A673 (cell line): ENCODE data around the gene TGM6. TPM values are rescaled to one million over a fixed set of nuclear protein-coding genes. Genes with fewer than 3 reads are reported as not detected.

Experiments
- BruUV-seq: library from RNA; stranded (reverse); fragments of 400-500 nt; replicated peaks from 2 replicates; lab custom pipeline; 2021; lab: Mats Ljungman, UMichigan
- CTCF ChIA-PET: fragments of 300-600 bp; sonication (Branson Sonifier 250); formaldehyde crosslinking; loops from one replicate; lab custom pipeline; 2022; ENCODE audit warnings: antibody characterized with exemption; lab: Charles Lee
- POLR2A ChIA-PET: fragments of 300-600 bp; sonication (Branson Sonifier 250); formaldehyde crosslinking; loops from one replicate; lab custom pipeline; 2022; ENCODE audit warnings: antibody characterized with exemption; ENCODE audit not compliant: low non-redundant PET; lab: Charles Lee
- DNase-seq: peaks from one replicate; pipeline ENCODE4 v3.0.0-alpha.2; 2015; ENCODE audit warnings: low spot score
- H3K27ac ChIP-seq: fragments of 200-600 bp; sonication (generic); 2 replicates; pipeline ENCODE4 v1.5.1; 2016; ENCODE audit warnings: mixed run types, low read depth, mild to moderate bottlenecking, mixed read lengths, antibody characterized with exemption, low read length; ENCODE audit not compliant: poor library complexity, severe bottlenecking
- H3K27me3 ChIP-seq: fragments of 200-600 bp; sonication (generic); replicated peaks from 2 replicates; pipeline ENCODE4 v1.6.1; 2017; ENCODE audit warnings: mixed run types, low read depth, mild to moderate bottlenecking, mixed read lengths, antibody characterized with exemption, low read length; ENCODE audit not compliant: insufficient read depth, poor library complexity
- H3K36me3 ChIP-seq: fragments of 200-600 bp; sonication (generic); 2 replicates; pipeline ENCODE4 v1.6.1; 2016; ENCODE audit warnings: mixed run types, mild to moderate bottlenecking, mixed read lengths, antibody characterized with exemption, low read length; ENCODE audit not compliant: insufficient read depth, poor library complexity, severe bottlenecking
- H3K4me1 ChIP-seq: fragments of 200-600 bp; sonication (generic); 2 replicates; pipeline ENCODE4 v1.6.1; 2017; ENCODE audit warnings: mixed run types, mild to moderate bottlenecking, mixed read lengths, antibody characterized with exemption, low read length; ENCODE audit not compliant: insufficient read depth, poor library complexity, severe bottlenecking
- H3K4me3 ChIP-seq: fragments of 200-600 bp; sonication (generic); 2 replicates; pipeline ENCODE4 v1.5.1; 2016; ENCODE audit warnings: low read depth, mixed run types, mild to moderate bottlenecking, mixed read lengths, low read length; ENCODE audit not compliant: poor library complexity, severe bottlenecking
- H3K9me3 ChIP-seq: fragments of 200-600 bp; sonication (generic); 2 replicates; pipeline ENCODE4 v1.6.1; 2016; ENCODE audit warnings: mixed run types, low read depth, mild to moderate bottlenecking, mixed read lengths, antibody characterized with exemption, low read length; ENCODE audit not compliant: poor library complexity, severe bottlenecking
- CTCF ChIP-seq: fragments of 300-800, 200-600 bp; sonication (generic); conservative IDR thresholded peaks from 2 replicates; pipeline ENCODE4 v1.5.1; 2017; ENCODE audit warnings: low read depth, mild to moderate bottlenecking, antibody characterized with exemption, low read length, moderate library complexity, mixed read lengths
- EZH2 ChIP-seq: fragments of 200-600 bp; sonication (generic); IDR thresholded peaks from 2 replicates; pipeline ENCODE4 v1.6.1; 2017; ENCODE audit warnings: borderline replicate concordance, low read depth, mild to moderate bottlenecking, mixed read lengths, antibody characterized with exemption, low read length; ENCODE audit not compliant: poor library complexity, severe bottlenecking
- intact Hi-C: fragments of 100-400 bp; cut with micrococcal nuclease; formaldehyde crosslinking; loops from one replicate; pipeline ENCODE4 v1.10.0; 2022; ENCODE audit not compliant: unreplicated experiment
- total RNA-seq: library from RNA; stranded (reverse); gene quantifications from 2 replicates; pipeline ENCODE4 v1.2.3, GENCODE V29; 2021

Gene TGM6
- total RNA-seq, 1 experiment from 2014 or later: not detected

GRCh38 chr20:2463616-2464365 lies 83.1 kb downstream of the TGM6 start:
- Histone ChIP-seq H3K9me3 (no peaks in the 10 kb centered on the region), H3K4me1 (peaks cover 18% of the 10 kb centered on the region), H3K27ac (no peak overlapping the region), H3K36me3 (peaks cover 94% of the 10 kb centered on the region), H3K4me3 (no peak overlapping the region), H3K27me3 (no peaks in the 10 kb centered on the region)
- no peak for DNase-seq
- CTCF ChIA-PET: no interaction called here
- BruUV-seq: no TSS peak
- intact Hi-C loops: no loop called here
- POLR2A ChIA-PET: no interaction called here
- TF ChIP-seq CTCF (no peak), EZH2 (no peak)

- no TSS peak for BruUV-seq
- H3K9me3 ChIP-seq: no peaks in the 10 kb centered on the region
- H3K27ac ChIP-seq: no peak overlapping the region
- H3K4me1 ChIP-seq: peaks cover 22% of the 10 kb centered on the region
- DNase-seq: no peak
- H3K36me3 ChIP-seq: peaks cover 84% of the 10 kb centered on the region
- CTCF ChIA-PET: no interaction called here
- POLR2A ChIA-PET: interaction anchor here (0.6 kb wide), 1 partner anchor 1096 kb away, joined by 6 read pairs; no protein-coding TSS in a partner anchor
- intact Hi-C loops: no loop called here
- no peak for TF ChIP-seq EZH2
- TF ChIP-seq CTCF: no peak
- no peaks in the 10 kb centered on the region for H3K27me3 ChIP-seq
- H3K4me3 ChIP-seq: no peak overlapping the region
These were observed 84.4 kb downstream of the TGM6 start for GRCh38 chr20:2465100-2465499.

- ChIA-PET CTCF (interaction anchor here (0.6 kb wide), 1 partner anchor 77 kb away, joined by 5 read pairs; no protein-coding TSS in a partner anchor), POLR2A (interaction anchor here (0.6 kb wide), 1 partner anchor 190 kb away, joined by 6 read pairs; no protein-coding TSS in a partner anchor)
- Histone ChIP-seq H3K4me3 (no peak overlapping the region), H3K36me3 (peaks cover 61% of the 10 kb centered on the region), H3K27me3 (no peaks in the 10 kb centered on the region), H3K4me1 (peaks cover 10% of the 10 kb centered on the region), H3K27ac (no peak overlapping the region), H3K9me3 (no peaks in the 10 kb centered on the region)
- TF ChIP-seq CTCF (no peak), EZH2 (no peak)
- DNase-seq: no peak
- BruUV-seq: no TSS peak
- intact Hi-C loops: no loop called here
These were observed 86.7 kb downstream of the TGM6 start for GRCh38 chr20:2467412-2467811.
